ENCODE measurements around the gene SRGAP1.

GRCh38 chr12:64122154-64122553 lies 277.7 kb downstream of the SRGAP1 start:
- TF ChIP-seq ZNF561 (tag by site-specific recombination; IDR thresholded peaks at IDR 0.05; ENCODE audit: borderline replicate concordance) (no peak), CTCF (tag by site-specific recombination; IDR thresholded peaks at IDR 0.05) (no peak), ZBTB17 (tag by site-specific recombination; IDR thresholded peaks at IDR 0.05) (no peak), ZFP3 (tag by site-specific recombination; IDR thresholded peaks at IDR 0.05; ENCODE audit: low read depth) (no peak), ZNF747 (tag by site-specific recombination; IDR thresholded peaks at IDR 0.05) (no peak), KLF7 (tag by site-specific recombination; IDR thresholded peaks at IDR 0.05; ENCODE audit: borderline replicate concordance) (no peak), ZBTB8A (tag by site-specific recombination; IDR thresholded peaks at IDR 0.05) (no peak), ZNF24 (tag by site-specific recombination; IDR thresholded peaks at IDR 0.05) (no peak), ZNF792 (tag by site-specific recombination; IDR thresholded peaks at IDR 0.05) (no peak), ZNF660 (tag by site-specific recombination; IDR thresholded peaks at IDR 0.05) (no peak)
- TF ChIP-seq, protein P1, sequence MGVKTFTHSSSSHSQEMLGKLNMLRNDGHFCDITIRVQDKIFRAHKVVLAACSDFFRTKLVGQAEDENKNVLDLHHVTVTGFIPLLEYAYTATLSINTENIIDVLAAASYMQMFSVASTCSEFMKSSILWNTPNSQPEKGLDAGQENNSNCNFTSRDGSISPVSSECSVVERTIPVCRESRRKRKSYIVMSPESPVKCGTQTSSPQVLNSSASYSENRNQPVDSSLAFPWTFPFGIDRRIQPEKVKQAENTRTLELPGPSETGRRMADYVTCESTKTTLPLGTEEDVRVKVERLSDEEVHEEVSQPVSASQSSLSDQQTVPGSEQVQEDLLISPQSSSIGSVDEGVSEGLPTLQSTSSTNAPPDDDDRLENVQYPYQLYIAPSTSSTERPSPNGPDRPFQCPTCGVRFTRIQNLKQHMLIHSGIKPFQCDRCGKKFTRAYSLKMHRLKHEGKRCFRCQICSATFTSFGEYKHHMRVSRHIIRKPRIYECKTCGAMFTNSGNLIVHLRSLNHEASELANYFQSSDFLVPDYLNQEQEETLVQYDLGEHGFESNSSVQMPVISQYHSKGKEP (tag by site-specific recombination; IDR thresholded peaks at IDR 0.05) = no peak
